HG03060 (cell line): Measurements from ENCODE around the gene PACRG.

Experiments
- ATAC-seq: cut with Tn5 transposase; IDR thresholded peaks from one replicate; pipeline ENCODE4 v1.9.1; 2021; ENCODE audit warnings: low read depth, moderate number of reproducible peaks; ENCODE audit not compliant: unreplicated experiment

Gene PACRG

GRCh38 chr6:162709431-162709830 is 18.3 kb upstream of the PACRG start:
- ATAC-seq = no peak

- no peak for ATAC-seq
Measured at GRCh38 chr6:162710419-162710818, 17.4 kb upstream of the PACRG start.

- ATAC-seq = no peak
Measured at GRCh38 chr6:162710936-162711335, 16.8 kb upstream of the PACRG start.

- ATAC-seq = no peak
Measured at GRCh38 chr6:162711376-162711775, 16.4 kb upstream of the PACRG start.

- ATAC-seq = no peak
Measured at GRCh38 chr6:162712694-162713093, 15.1 kb upstream of the PACRG start.

GRCh38 chr6:162713974-162714780 is 13.6 kb upstream of the PACRG start:
- no peak for ATAC-seq

- ATAC-seq = no peak
Measured at GRCh38 chr6:162715601-162716000, 12.2 kb upstream of the PACRG start.

- ATAC-seq = no peak
Measured at GRCh38 chr6:162719528-162719927, 8.2 kb upstream of the PACRG start.

GRCh38 chr6:162721404-162721687 is 6.4 kb upstream of the PACRG start:
- ATAC-seq = no peak

- no peak for ATAC-seq
Measured at GRCh38 chr6:162722226-162722625, 5.5 kb upstream of the PACRG start.

GRCh38 chr6:162722633-162723032 is 5.1 kb upstream of the PACRG start:
- no peak for ATAC-seq

- no peak for ATAC-seq
Measured at GRCh38 chr6:162726947-162727321, 840 bp upstream of the PACRG start.

GRCh38 chr6:162728197-162728596 is 423 bp downstream of the PACRG start:
- no peak for ATAC-seq

GRCh38 chr6:162728706-162729105 is 932 bp downstream of the PACRG start:
- ATAC-seq = no peak

- no peak for ATAC-seq
Measured at GRCh38 chr6:162730502-162730901, 2.7 kb downstream of the PACRG start.

- no peak for ATAC-seq
Measured at GRCh38 chr6:162733489-162733888, 5.7 kb downstream of the PACRG start.

- no peak for ATAC-seq
Measured at GRCh38 chr6:162736961-162737360, 9.2 kb downstream of the PACRG start.

- ATAC-seq = no peak
Measured at GRCh38 chr6:162750776-162751175, 23.0 kb downstream of the PACRG start.

GRCh38 chr6:162751211-162751859 is 23.6 kb downstream of the PACRG start:
- no peak for ATAC-seq

- no peak for ATAC-seq
Measured at GRCh38 chr6:162753775-162754174, 26.0 kb downstream of the PACRG start.

- no peak for ATAC-seq
Measured at GRCh38 chr6:162770136-162770535, 42.4 kb downstream of the PACRG start.

GRCh38 chr6:162770955-162771354 is 43.2 kb downstream of the PACRG start:
- ATAC-seq = no peak
